ENCODE data around the gene DCXR.

DCXR gene

DNA sequence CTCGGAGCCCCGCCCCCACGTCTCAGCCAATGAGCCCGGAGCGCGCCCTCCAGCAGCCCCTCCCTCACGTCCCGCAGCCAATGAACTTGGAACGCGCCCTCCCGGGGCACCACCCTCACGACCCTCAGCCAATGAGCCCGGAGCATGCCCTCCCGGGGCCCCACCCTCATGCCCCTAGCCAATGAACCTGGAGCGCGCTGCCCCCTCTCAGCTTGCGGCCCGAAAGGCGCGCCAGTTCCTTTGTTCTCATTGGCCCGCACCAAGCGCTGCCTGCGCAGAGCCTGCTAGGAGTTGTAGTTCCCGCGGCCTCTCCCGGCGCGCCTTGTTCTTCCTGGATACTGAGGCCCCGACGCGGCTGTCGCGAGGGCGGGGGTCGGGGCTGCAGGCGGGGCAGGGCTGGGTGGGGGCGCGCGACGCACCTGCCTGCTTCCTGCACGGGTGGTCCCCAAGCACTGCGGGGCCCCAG lies 14.5 kb downstream of the DCXR start, which contains the start of gene LRRC45:
Gene LRRC45 (plus strand): TSS at position 325 of the 466 bp plus-strand sequence. CDS start 339 bp downstream, outside the sequence.
- DNase-seq (ENCODE audit: low spot score), result peak; percentile 100

DNA sequence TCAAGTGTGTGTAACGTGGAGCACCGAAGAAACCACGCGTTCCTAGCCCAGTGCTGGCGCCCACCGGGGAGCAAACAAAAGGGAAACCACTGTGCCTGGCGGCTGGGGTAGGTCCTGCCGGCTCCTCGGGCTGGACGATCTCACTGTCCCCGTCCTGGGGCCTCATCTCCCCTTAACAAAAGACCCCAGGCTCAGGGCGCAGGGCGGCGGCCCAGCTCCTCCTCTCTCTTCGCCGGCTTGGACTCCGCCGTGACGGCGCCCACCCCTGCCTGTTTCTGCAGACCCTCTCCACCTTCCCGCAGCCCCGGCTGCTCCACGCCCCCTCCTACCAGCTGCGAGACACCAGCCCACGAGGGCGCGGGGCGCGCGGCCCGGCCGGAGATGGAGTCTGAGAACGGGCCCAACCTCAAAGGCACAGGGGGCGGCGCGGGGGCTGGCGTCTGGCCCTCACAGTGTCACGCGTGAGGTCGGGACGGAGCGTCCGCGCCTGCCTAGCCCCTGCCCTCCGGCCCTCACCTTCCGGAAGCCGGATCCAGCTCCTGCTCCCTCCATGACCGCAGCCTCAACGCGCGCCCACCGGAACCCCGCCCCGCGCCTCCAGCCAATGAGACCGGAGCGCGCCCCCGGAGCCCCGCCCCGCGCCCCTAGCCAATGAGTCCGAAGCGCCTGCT lies 15.1 kb downstream of the DCXR start, which contains the start of gene CENPX:
Gene CENPX (minus strand): TSS at position 569 of the 671 bp plus-strand sequence. CDS start 17 bp downstream, at position 552.
- DNase-seq (ENCODE audit: low spot score), result no peak

DNA sequence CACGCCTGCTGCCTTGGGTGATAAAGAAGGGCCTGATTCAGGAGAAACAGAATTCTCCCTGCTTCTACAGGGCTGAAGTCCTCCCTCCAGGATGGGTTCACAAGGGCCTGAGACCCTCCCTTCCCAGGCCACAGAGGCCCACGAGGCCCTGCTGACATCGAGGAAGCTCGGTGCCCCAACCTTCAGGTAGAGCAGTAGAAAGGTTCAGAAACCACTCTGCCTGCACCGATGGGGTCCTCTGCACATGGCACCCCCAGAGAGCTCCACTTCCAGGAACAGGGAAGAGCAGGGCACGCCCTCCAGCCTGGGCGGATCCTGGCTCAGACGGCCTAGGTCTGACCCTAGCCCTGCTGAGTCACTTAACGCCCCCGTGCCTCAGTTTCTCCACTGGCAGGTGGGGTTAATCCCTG lies 15.6 kb downstream of the DCXR start:
- no peak for DNase-seq (ENCODE audit: low spot score)

DNA sequence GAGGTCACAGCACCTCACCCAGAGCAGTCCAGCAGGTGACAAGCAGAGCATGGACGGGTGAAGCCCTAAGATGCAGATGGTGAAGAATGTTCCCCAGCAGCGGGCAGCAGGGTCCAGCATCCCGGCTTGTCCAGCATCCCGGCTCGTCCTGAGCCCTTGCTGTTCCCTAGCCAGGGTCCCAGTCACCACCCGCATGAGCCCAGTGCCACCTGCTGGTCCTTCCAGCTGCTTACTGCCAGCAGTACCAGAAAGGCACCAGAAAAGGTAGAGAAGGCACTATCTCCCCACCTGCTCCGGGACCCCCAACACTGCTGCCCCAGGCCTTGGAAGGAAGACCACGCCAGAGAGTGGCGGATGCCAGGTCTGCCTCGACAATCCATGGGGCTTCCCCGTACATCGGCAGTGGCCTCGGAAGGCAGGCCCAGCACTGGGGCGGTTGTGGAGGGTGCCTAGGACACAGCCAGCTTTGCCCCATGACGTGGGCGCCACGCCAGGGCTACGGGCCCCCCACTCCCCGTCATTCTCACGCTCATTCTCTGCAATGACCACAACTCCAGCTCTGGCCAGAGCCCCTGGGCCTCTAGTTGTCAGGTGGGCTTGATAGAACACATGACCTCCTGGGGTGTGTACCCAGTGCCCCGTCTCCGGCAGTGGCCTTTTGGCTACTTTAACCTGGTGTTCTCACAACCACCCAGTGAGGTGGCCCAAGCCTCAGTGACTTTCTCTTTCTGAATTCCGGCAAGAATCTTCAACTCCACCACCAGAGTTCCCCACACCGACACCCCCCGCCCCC lies 16.2 kb downstream of the DCXR start:
- peak; percentile 85 for DNase-seq (ENCODE audit: low spot score)

DNA sequence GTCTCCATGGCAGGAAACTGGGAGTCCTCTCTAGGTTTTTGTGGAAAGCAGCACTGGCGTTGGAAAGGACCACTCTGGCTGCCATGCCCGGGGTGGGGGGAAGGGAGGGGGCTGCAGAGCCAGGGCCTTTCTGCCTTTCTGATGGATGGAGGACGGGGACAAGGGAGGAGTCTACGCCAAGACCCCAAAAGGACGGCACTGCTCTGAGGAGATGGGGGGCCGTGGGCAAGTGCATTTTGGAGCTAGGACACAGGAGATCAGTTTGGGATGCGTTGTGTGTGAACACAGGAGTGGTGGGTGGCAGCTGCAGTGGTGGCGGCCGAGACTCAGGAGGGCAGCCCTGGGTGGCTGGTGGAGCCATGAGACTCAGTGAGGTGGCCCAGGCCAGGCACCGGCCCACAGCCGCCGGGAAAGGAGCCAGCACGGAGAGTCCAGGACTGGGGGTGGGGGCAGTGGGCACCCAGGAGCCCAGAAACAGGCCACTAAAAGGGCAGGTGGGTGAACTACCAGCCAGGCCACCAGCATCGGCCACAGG lies 16.9 kb downstream of the DCXR start:
- DNase-seq (ENCODE audit: low spot score), result no peak

DNA sequence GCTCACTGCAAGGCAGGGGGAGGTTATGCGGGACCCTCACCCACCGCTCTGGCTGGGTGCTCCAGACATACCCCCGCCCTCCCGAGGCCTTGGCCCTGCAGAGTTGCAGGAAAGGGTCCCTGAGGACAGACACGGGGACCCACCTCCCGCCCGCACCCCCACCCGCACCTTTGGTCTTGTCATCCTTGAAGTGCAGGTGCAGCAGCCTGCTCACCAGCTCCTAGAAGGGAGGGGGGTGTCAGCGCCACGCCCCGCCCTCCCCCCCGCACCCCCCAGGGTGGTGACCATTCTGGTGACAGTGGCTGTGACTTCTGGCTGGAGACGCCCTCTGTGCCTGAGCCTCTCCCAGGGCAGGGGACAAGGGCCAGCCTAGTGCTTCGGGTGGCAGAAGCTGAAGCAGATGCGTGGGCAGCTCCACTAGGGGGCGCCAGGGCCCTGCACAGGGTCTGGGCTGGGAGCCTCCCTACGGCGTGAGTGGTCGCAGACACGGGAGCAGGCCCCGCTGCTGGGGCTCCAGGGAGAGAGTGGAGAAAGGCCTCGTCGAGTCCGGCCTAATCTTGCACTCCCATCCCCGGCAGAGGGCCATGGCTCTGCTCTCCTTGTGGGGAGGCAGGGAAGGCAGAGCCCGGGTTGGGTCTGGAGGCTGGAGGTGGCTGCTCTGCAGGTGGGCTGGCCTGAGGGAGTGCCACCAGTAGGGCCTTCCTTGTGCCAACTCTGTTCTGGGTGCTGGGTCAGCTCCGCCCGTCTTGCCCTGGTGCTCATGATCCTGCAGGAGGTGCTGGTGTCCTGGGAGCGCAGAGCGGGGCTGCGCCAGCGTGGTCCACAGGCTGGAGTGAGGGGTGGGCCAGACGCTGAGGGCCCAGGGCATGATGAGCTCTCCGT lies 17.6 kb downstream of the DCXR start:
- DNase-seq (ENCODE audit: low spot score), result peak; percentile 58

DNA sequence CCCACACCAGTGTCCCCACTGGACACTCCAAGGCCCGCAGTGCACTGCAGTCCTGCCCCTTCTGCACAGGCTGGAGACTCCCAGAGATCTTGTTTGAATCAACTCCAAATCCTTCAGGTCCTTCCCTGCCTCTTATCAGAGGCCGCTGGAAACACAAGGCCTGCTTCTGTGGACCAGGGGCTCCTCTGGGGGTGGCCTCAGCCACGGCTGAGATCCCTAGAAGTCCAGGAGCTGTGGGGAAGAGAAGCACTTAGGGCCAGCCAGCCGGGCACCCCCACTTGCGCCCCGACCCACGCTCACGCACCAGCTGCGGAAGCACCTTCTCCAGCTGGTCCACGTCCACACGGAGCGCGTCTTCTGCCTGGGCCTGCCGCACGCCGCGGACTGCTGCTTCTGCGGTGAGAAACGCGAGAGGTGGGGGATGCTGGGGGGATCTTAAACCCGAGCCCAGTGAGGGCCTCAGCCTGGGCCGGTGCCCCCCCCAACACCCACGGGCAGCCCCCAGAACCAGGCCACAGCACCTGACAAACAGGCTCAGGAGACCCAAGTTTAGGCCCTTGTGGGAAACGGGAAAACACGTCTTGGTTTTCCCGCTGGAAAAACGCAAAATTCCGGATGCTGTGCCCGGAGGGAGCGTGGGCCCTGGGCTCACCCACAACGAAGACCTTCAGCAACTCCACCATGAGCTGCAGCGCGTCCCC lies 18.4 kb downstream of the DCXR start:
- DNase-seq (ENCODE audit: low spot score), result no peak

DNA sequence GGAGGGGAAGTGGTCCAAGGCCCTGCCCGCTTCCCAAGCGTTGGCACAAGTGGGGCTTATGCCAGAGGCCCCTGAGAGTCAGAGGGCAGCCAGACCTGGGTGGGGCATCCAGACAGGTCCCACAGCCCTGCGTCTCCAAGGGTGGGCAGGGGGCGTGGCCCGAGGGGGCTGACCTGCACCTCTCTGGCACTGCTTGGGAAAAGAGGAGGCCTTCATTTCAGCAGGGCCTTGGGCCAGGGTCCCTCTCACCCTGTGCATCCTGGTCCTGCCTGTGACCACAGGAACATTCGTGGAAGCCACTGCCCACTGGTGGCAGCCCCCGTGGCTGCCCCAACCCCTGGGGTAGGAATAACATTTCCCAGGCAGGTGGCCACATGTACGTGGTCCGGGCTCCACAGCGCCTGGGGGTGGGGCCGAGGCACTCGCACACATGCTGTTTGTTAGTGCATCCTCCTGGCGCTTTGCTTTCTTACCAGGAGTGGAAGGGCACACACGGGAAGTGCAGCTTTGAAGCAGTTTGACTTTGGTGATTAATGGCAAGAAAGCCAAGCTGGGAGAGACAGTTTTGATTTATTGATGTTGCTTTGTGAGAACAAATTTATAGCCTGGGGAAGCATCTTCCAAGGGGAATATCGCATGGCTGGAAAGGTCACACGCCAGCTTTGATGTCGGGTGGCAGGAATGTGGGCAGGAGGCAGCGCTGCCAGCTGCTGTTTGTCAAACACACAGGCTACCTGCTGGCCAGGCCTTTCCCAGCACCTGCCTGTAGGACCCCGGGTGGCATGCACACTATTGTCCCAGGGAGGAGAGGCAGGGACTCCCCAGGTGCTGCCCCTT lies 19.1 kb downstream of the DCXR start:
- DNase-seq (ENCODE audit: low spot score), result no peak

DNA sequence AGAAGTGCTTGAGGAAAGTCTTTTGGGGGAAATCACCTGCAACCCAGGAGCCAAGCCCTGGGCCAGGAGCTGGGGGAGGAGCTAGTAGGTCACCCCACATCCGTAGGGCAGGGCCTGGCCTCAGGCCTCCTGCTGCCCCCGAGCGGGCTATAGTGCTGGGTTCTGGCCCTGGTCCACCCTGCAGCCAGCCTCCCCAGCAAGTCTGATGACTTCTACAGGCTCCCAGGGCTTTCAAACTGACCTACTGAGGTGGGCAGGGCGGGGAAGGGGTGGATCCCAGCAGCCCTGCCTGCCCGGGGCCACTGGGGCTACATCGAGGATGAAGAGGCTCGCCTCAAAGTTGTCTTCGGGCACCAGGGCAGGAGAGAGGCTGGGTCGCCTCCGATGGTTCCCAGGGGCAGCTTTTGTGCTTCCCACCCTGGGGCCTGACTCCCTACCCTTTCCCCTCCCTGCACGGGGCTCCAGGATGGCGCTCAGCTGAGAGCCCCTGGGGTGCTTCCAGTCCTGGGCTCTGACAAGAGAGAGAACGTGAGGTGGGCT lies 19.8 kb downstream of the DCXR start:
- DNase-seq (ENCODE audit: low spot score), result no peak

DNA sequence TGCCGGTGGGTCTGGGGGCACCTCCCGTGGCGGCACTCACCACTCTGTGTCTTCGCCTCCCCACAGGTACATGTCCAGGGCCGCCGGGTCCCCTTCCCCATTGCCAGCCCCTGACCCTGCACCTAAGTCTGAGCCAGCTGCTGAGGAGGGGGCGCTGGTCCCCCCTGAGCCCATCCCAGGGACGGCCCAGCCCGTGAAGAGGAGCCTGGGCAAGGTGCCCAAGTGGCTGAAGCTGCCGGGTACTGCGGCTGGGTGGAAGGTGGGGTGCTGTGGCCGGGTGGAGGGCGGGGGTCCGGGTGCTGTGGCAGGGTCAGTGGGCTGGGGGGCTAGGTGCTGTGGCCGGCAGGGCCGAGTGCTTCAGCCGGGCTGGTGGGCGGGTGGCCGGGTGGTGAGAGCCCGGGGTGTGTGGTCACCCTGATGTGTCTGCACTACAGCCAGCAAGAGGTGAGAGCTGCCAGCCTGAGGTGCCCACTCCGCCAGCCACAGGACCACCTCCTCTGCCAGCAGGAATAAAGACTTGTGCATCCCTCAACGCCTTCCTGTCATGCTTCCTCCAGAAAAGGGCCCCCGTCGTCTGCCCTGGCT lies 20.5 kb downstream of the DCXR start:
- DNase-seq (ENCODE audit: low spot score), result no peak

DNA sequence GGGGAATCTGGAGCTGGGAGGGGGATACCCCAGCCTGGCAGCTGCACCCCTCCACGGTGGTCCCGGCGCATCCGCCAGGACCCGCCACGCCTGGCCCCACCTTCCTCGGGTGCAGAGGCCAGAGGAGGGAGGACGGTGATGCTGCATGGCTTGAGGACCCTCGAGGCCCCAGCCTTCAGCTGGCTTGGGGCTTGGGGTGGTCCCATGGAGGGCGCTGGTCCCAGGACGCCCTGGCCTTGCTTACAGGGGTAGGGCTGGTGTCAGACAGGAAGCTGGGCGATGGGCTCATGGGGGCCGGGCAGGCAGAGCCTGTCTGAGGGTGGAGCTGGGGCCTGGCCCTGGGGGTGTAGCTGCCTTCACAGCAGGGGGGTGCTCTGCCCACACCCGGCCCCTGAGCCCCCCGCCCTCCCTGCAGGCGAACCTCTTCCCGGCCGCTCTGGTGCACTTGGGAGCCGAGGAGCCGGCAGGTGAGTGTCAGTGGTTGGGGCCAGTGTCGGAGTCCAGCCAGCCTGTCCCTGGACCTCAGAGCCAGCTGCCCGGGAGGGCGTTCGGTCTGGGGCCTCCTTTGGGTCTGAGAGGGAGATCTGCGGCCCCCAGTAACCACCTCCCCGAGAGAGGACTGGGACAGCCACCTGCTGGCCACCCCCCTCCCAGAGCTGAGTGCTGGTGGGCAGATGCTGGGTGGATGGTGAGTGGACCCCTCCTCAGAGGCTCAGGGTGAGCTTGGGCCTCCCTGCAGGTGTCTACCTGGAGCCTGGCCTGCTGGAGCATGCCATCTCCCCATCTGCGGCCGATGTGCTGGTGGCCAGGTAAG lies 21.2 kb downstream of the DCXR start:
- no peak for DNase-seq (ENCODE audit: low spot score)

DNA sequence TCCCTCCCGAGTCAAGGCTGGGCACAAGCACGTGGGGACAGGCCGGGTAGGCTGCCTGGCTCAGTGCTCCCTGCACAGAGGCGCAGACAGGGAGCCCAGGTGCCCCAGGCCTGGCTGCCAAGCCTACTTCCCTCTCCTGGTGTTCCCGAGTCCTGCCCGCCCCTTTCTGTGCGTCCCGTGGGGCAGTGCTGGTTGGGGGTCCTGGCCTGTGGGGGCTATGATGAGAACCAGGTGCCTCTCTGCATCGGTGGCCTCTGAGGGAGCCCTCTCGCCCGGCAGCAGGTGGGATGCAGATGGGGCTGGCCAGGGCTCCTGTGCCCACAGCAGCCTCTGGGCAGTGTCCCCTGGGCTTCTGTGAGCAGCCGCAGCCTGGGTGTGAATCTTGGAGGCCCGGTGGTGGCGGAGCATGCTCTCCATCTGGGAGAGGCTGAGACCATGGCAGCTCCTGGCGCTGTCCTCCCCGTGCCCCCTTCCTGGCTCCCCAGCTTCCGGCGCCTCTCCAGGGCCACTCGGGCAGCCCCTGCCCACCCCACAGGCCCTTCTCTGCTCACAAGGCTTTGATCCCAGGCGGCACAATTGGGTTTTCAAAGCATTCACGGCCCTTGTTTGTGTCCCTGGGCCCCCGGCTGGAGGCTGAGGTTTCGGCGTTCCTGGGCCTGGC lies 22.1 kb downstream of the DCXR start:
- DNase-seq (ENCODE audit: low spot score), result no peak

DNA sequence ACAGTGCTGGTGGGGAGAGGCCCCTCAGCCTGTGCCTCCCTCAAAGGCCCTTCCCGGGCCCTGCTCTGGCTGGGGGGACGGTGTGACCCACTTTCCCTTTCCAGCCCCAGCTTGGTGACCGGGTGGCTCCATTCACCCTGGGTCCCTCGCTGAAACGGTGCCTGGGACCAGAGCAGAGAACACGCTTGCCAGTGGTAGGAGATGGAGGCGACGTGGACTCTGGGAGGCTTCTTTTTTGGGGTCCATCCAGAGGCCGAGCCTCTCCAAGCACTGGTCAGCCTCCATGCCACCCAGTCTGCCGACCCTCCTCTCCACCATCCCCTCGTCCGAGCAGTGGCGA lies 22.6 kb downstream of the DCXR start:
- no peak for DNase-seq (ENCODE audit: low spot score)

DNA sequence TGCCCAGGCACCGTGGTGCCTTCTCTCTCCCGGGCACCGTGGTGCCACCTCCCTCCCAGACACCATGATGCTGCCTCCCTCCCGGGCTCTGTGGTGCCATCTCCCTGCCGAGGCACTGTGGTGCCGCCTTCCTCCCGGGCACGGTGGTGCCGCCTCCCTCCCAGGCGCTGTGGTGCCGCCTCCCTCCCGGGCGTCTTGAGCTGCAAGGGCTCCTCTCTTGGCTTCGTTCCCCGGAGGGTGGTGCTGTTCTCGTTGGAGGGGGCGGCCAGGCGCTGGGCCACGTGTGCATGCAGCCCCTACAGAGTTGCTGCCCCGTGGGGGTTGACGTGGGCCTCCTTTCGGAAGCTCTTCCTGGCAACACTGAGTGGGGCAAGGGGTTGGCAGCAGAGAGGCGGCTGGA lies 23.1 kb downstream of the DCXR start:
- DNase-seq (ENCODE audit: low spot score), result no peak

DNA sequence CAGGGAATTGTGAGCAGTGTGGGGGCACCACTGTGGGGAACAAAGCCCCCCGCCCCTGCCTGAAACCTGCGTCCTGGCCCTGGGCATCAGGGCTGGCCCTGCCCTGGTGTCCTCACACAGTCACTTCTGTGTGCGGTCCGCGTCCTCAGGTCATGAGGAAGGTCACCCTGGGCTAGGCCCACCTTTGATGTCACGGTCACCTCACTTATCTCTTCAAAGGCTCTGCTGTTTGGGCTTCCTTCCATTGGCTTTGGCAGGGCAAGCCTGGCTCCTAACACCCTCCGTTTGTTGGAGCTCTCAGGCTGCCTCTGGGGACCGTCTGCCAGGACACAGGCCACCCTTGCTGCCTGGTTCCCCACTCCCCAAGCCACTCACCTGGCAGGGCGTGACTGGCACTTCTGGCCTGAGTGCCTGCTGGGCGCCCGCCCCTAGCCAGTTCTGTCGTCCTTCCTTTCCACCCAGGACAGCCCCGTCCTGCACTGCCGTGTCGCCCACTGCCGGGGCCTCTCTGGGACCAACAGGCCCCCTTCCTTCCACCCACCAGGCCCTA lies 23.6 kb downstream of the DCXR start:
- DNase-seq (ENCODE audit: low spot score), result no peak

DNA sequence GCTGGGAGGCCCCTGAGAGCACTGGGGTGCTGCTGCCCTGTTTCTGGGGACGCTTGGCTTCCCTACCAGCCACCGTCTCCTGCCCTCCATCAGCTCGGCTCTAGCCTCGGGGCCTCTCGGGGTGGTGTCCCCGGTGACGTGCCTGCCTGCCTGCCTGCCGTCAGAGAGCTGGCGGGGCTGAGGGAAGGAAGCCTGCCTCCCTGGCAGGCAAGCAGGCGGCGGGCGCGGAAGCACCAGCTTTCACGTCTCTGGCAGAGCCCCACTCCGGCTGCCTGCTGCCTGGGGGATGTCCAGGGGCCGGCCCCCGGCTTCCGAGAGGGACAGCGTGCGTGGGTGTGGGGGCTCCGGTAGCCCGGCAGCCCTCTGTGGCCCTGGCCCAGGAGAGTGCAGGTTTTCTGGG lies 24.2 kb downstream of the DCXR start:
- no peak for DNase-seq (ENCODE audit: low spot score)

DNA sequence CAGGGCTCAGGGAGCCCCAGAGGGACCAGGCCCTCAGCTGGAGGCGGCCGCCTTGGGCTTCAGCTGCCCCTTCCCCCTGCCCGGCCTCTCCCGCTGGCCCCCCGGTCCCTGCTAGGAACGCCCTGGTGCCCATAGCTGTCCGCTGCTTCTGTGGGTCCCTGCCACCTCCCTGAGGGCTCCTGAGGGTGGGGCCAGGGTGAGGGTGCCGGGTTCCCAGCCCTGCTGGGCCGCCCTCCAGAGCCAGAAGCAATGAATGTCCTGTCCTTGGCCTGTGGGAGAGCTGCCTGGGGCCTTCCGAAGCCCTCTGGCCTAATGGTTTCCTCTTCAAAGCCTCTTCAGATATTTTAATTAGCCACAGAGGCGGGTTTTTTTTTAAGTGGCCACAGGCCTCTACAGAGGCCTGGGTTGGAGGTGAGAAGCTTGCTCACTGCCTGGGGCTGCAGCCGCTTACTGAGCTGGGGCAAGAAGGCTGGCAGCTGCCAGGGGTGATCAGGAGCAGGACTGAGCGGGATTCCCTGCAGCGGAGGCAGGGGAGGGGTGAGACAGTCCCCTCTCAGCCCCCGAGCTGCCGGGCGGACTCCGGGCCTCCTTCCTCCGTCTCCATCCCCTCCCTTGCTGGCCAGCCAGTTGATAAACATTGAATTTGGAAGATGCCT lies 24.7 kb downstream of the DCXR start:
- DNase-seq (ENCODE audit: low spot score), result no peak

DNA sequence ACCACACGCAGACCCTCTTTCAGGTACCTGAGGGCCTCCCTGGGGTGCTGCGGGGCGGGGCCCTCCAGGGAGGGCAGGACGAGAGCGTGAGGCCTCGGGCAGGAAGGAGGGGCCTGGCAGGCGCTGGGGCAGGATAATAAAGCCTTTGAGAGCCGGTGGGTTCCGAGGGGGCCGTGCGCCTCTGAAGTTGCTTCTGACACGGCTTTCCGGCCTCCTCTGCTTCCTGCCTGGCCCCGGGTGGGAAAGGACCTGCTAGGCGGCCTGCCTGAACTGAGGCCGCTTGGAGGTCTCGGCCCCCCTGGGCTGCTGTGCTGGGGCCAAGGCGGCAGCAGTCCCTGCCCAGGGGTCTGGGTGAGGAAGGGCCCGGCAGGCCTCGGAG lies 25.2 kb downstream of the DCXR start:
- DNase-seq (ENCODE audit: low spot score), result no peak

All from hepatic stellate cell (primary cell).